Measurements from ENCODE around the gene PZP. TPM values are rescaled to one million over a fixed set of nuclear protein-coding genes. Genes with fewer than 3 reads are reported as not detected.

Gene PZP
- total RNA-seq, 3 donors from 2014 or later, result under 0.01 to 0.80 TPM; not detected in 1

DNA sequence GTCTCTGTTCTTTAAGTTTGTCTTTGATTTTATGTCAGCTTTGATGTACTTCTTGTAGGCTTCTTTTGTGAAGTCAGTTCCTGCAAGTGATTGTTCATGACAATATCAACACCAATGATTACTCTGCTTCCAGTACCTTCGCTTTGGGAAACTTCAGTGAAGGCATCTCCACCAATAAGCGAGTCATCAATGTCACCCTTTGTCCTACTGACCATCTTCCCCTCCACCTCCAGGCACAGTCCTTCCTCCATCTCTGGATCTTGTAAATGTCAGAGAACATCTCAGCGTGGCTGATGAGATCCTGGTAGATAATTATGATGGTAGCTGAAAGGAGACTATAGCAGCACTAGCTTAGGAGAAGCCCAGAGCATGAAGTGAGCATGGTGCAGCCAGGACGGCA, 52.1 kb downstream of the PZP start:
- Histone ChIP-seq H3K9me3 (no peaks in the 10 kb centered on the region), H3K4me3 (no peak overlapping the region), H3K36me3 (no peaks in the 10 kb centered on the region), H3K4me1 (no peaks in the 10 kb centered on the region), H3K27ac (no peak overlapping the region), H3K27me3 (no peaks in the 10 kb centered on the region)
- intact Hi-C loops (cut with DNase I; ENCODE audit: low total_unique reads), result no loop called here
- no peak for TF ChIP-seq POLR2AphosphoS5 (IDR thresholded peaks at IDR 0.05)
- TF ChIP-seq POLR2A (IDR thresholded peaks at IDR 0.05), result no peak
- TF ChIP-seq, protein P1, sequence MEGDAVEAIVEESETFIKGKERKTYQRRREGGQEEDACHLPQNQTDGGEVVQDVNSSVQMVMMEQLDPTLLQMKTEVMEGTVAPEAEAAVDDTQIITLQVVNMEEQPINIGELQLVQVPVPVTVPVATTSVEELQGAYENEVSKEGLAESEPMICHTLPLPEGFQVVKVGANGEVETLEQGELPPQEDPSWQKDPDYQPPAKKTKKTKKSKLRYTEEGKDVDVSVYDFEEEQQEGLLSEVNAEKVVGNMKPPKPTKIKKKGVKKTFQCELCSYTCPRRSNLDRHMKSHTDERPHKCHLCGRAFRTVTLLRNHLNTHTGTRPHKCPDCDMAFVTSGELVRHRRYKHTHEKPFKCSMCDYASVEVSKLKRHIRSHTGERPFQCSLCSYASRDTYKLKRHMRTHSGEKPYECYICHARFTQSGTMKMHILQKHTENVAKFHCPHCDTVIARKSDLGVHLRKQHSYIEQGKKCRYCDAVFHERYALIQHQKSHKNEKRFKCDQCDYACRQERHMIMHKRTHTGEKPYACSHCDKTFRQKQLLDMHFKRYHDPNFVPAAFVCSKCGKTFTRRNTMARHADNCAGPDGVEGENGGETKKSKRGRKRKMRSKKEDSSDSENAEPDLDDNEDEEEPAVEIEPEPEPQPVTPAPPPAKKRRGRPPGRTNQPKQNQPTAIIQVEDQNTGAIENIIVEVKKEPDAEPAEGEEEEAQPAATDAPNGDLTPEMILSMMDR (IDR thresholded peaks at IDR 0.05), result no peak
- DNase-seq (ENCODE audit: low spot score in 2 of 2), result no peak

DNA sequence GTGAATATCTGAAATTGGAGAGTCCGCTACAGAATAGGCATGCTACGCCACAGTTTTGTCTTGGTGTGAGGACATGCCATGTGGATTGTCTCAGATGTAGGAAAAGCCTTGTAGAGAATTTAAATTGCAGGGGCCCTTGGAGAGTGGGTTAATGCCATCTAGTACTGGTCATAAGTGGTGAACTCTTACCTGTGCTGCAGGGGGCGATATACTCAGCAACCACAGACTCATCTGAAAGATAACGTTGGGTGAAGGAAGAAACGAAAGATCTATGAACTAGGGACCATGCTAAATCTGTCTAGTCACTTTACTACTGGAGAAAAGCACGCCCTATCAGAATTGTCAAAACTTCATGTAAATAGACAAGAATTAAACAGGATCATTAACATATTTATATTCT, 58.8 kb downstream of the PZP start:
- no peaks in the 10 kb centered on the region for H3K36me3 ChIP-seq
- DNase-seq (ENCODE audit: low spot score in 2 of 2), result no peak
- TF ChIP-seq POLR2A (IDR thresholded peaks at IDR 0.05) (no peak), POLR2AphosphoS5 (IDR thresholded peaks at IDR 0.05) (no peak)
- TF ChIP-seq, protein P1 (IDR thresholded peaks at IDR 0.05), result no peak

DNA sequence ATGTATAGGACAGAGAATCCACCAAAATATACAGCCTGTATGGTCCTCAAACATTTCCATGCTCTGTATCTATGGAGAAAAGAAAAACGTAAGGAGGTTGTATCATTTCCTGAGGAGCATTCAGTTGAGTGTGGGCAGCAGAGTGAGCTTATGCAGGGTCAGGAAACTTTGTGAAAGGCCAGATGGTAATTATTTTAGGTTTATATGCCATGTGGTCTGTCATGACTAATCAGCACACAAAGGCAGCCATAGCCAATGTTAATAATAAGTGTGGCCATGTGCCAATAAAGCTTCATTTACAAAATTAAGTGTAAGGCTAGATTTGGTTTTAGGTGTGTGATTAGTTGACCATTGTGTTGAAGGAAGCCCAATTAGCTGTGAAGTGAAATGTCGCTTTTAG, 59.3 kb downstream of the PZP start:
- no peaks in the 10 kb centered on the region for H3K36me3 ChIP-seq
- intact Hi-C loops (cut with DNase I; ENCODE audit: low total_unique reads), result no loop called here
- no peak overlapping the region for H3K4me3 ChIP-seq
- H3K27ac ChIP-seq, result no peak overlapping the region
- TF ChIP-seq POLR2A (IDR thresholded peaks at IDR 0.05), result no peak
- no peak for TF ChIP-seq POLR2AphosphoS5 (IDR thresholded peaks at IDR 0.05)
- TF ChIP-seq, protein P1 (IDR thresholded peaks at IDR 0.05), result no peak
- DNase-seq (ENCODE audit: low spot score in 2 of 2), result no peak
- H3K4me1 ChIP-seq, result no peaks in the 10 kb centered on the region
- H3K9me3 ChIP-seq, result peaks cover 9 to 26% of the 10 kb centered on the region in 2 donors
- no peaks in the 10 kb centered on the region for H3K27me3 ChIP-seq

More for the DNA sequence above, 58.8 kb downstream of the PZP start:
- Histone ChIP-seq H3K9me3 (peaks cover 5 to 22% of the 10 kb centered on the region in 2 donors), H3K4me1 (no peaks in the 10 kb centered on the region), H3K27me3 (no peaks in the 10 kb centered on the region), H3K4me3 (no peak overlapping the region), H3K27ac (no peak overlapping the region)
- intact Hi-C loops (cut with DNase I; ENCODE audit: low total_unique reads), result no loop called here

DNA sequence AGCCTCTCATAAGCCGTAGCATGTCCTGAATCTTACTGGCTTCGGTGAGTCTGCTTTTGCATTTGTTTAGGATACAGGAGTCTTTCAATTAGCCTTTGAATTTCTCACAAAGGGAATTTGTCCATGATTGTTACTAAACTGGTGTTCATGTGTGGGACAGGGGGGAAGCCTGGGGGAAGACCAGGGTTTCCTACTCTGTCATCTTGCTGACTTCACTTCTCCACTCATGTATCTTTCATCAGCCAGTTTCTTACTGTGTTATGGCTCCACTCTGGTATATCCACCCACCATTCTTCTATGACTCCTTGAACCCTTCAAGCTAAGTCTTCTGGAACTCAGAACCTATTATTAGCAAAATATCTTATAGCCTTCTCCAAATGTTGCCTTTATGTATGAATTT, 60.7 kb downstream of the PZP start:
- intact Hi-C loops (cut with DNase I; ENCODE audit: low total_unique reads), result no loop called here
- Histone ChIP-seq H3K27me3 (no peaks in the 10 kb centered on the region), H3K9me3 (peaks cover 10 to 26% of the 10 kb centered on the region in 2 donors), H3K27ac (no peak overlapping the region), H3K4me3 (no peak overlapping the region), H3K36me3 (no peaks in the 10 kb centered on the region), H3K4me1 (no peaks in the 10 kb centered on the region)
- DNase-seq (ENCODE audit: low spot score in 2 of 2), result no peak
- TF ChIP-seq POLR2AphosphoS5 (IDR thresholded peaks at IDR 0.05) (no peak), POLR2A (IDR thresholded peaks at IDR 0.05) (no peak)
- TF ChIP-seq, protein P1 (IDR thresholded peaks at IDR 0.05), result no peak

DNA sequence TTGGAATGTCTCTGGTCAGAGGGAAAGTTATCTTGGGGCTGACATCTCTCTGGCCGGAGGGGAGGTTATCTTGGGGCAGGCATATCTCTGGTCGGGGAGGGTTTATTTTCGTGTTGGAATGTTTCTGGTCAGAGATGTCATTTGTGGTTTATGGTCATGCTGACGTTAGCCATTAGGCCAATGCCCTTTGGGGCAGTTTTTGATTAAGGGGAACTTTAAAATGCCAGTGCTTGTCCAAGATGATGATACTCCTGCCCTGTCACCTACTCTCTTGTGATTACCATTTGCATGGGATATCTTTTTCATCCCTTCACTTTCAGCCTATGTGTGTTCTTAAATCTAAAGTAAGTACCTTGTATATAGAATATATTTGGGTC, 63.5 kb downstream of the PZP start:
- no peak for TF ChIP-seq POLR2A (IDR thresholded peaks at IDR 0.05)
- TF ChIP-seq, protein P1 (IDR thresholded peaks at IDR 0.05), result no peak
- TF ChIP-seq POLR2AphosphoS5 (IDR thresholded peaks at IDR 0.05), result no peak
- no peak overlapping the region for H3K27ac ChIP-seq
- DNase-seq (ENCODE audit: low spot score in 2 of 2), result no peak
- H3K36me3 ChIP-seq, result no peaks in the 10 kb centered on the region
- no peaks in the 10 kb centered on the region for H3K4me1 ChIP-seq
- H3K4me3 ChIP-seq, result no peak overlapping the region
- H3K27me3 ChIP-seq, result no peaks in the 10 kb centered on the region
- intact Hi-C loops (cut with DNase I; ENCODE audit: low total_unique reads), result no loop called here
- H3K9me3 ChIP-seq, result peaks cover 10 to 26% of the 10 kb centered on the region in 2 donors
